ENCODE results near the gene ROBO3. TPM values are rescaled to one million over a fixed set of nuclear protein-coding genes. Genes with fewer than 3 reads are reported as not detected.

ROBO3 gene
- total RNA-seq, 1 donor from 2014 or later = 13.0 TPM

GRCh38 chr11:124842305-124842704 is 22.9 kb upstream of the ROBO3 start:
- no peak for DNase-seq (ENCODE audit: low read depth in 2 of 2)

- no peak for DNase-seq (ENCODE audit: low read depth in 2 of 2)
Measured at GRCh38 chr11:124843616-124843910, 21.7 kb upstream of the ROBO3 start.

GRCh38 chr11:124844664-124845079 is 20.6 kb upstream of the ROBO3 start:
- DNase-seq (ENCODE audit: low read depth in 2 of 2) = no peak

GRCh38 chr11:124846070-124846673 is 19.1 kb upstream of the ROBO3 start:
- no peak for DNase-seq (ENCODE audit: low read depth in 2 of 2)

- no peak for DNase-seq (ENCODE audit: low read depth in 2 of 2)
Measured at GRCh38 chr11:124859171-124859570, 6.1 kb upstream of the ROBO3 start.

GRCh38 chr11:124861670-124862069 is 3.6 kb upstream of the ROBO3 start:
- no peak for DNase-seq (ENCODE audit: low read depth in 2 of 2)

GRCh38 chr11:124863137-124863825 is 2.0 kb upstream of the ROBO3 start:
- peak in 1 of 2 donors; percentile 37 for DNase-seq (ENCODE audit: low read depth in 2 of 2)

GRCh38 chr11:124863826-124864165 is 1.4 kb upstream of the ROBO3 start:
- no peak for DNase-seq (ENCODE audit: low read depth in 2 of 2)

GRCh38 chr11:124864176-124864891 is 898 bp upstream of the ROBO3 start:
- DNase-seq (ENCODE audit: low read depth in 2 of 2) = no peak

- no peak for DNase-seq (ENCODE audit: low read depth in 2 of 2)
Measured at GRCh38 chr11:124864892-124865180, 396 bp upstream of the ROBO3 start.

GRCh38 chr11:124865902-124866851 is 945 bp downstream of the ROBO3 start:
- DNase-seq (ENCODE audit: low read depth in 2 of 2) = peak in 1 of 2 donors; percentile 47

- DNase-seq (ENCODE audit: low read depth in 2 of 2) = peak in 1 of 2 donors; percentile 61
Measured at GRCh38 chr11:124867700-124868099, 2.5 kb downstream of the ROBO3 start.

GRCh38 chr11:124868331-124869274 is 3.4 kb downstream of the ROBO3 start:
- DNase-seq (ENCODE audit: low read depth in 2 of 2) = no peak

- no peak for DNase-seq (ENCODE audit: low read depth in 2 of 2)
Measured at GRCh38 chr11:124869331-124869730, 4.1 kb downstream of the ROBO3 start.

GRCh38 chr11:124869856-124870387 is 4.7 kb downstream of the ROBO3 start:
- no peak for DNase-seq (ENCODE audit: low read depth in 2 of 2)

GRCh38 chr11:124870430-124870829 is 5.2 kb downstream of the ROBO3 start:
- no peak for DNase-seq (ENCODE audit: low read depth in 2 of 2)

- DNase-seq (ENCODE audit: low read depth in 2 of 2) = no peak
Measured at GRCh38 chr11:124872280-124872679, 7.0 kb downstream of the ROBO3 start.

GRCh38 chr11:124872741-124873140 is 7.5 kb downstream of the ROBO3 start:
- DNase-seq (ENCODE audit: low read depth in 2 of 2) = no peak

- no peak for DNase-seq (ENCODE audit: low read depth in 2 of 2)
Measured at GRCh38 chr11:124873951-124874350, 8.7 kb downstream of the ROBO3 start.

GRCh38 chr11:124874571-124875255 is 9.5 kb downstream of the ROBO3 start:
- no peak for DNase-seq (ENCODE audit: low read depth in 2 of 2)

Measured in dermis microvascular lymphatic vessel endothelial cell (primary cell).